Endothelial cell of umbilical vein (primary cell): Measurements from ENCODE around the gene MAP3K15.

Experiments
- CTCF ChIP-seq, 2 donors: IDR thresholded peaks; 1 replicate in 1 of 2; 2 replicates in 1 of 2; pipeline ENCODE4 v1.5.1; 2011; ENCODE audit warnings: low read length in 2 of 2, mild to moderate bottlenecking in 2 of 2, moderate library complexity in 2 of 2, control low read depth in 1 of 2, inconsistent platforms in 1 of 2, low read depth in 1 of 2; ENCODE audit not compliant: insufficient read depth in 1 of 2; ENCODE audit errors: extremely low read depth in 1 of 2
- EZH2 ChIP-seq: IDR thresholded peaks from 2 replicates; pipeline ENCODE4 v1.6.1; 2012; ENCODE audit warnings: borderline replicate concordance, low read depth, mild to moderate bottlenecking, moderate library complexity, low read length, inconsistent platforms; ENCODE audit not compliant: severe bottlenecking

- no peak for TF ChIP-seq CTCF (IDR thresholded peaks at IDR 0.05; ENCODE audit: extremely low read depth in 1 of 2, insufficient read depth in 1 of 2, low read depth in 1 of 2, low read length in 2 of 2)
- TF ChIP-seq EZH2 = no peak
These were observed 139.8 kb downstream of the MAP3K15 start for GRCh38 chrX:19375546-19375945.
